WTC11 (cell line): ENCODE measurements around the gene CHST3.

Experiments
- CTCF ChIP-seq: fragments of 200-600 bp; IDR thresholded peaks from 2 replicates; pipeline ENCODE4 v1.8.0; 2022; ENCODE audit warnings: antibody characterized with exemption
- IRF2 ChIP-seq: sonication (generic); formaldehyde crosslinking; IDR thresholded peaks from 2 replicates; pipeline ENCODE4 v1.8.0; 2022; ENCODE audit warnings: low read depth, missing genetic modification reagents, borderline replicate concordance
- RELA ChIP-seq: sonication (generic); formaldehyde crosslinking; IDR thresholded peaks from 2 replicates; pipeline ENCODE4 v1.8.1; 2022; ENCODE audit warnings: missing genetic modification reagents, mild to moderate bottlenecking, borderline replicate concordance
- SMAD3 ChIP-seq: sonication (generic); formaldehyde crosslinking; IDR thresholded peaks from 2 replicates; pipeline ENCODE4 v1.8.0; 2022; ENCODE audit warnings: missing genetic modification reagents, mild to moderate bottlenecking, borderline replicate concordance
- ZBTB43 ChIP-seq: sonication (generic); formaldehyde crosslinking; IDR thresholded peaks from 2 replicates; pipeline ENCODE4 v1.8.1; 2023; ENCODE audit warnings: mild to moderate bottlenecking, missing genetic modification reagents

GRCh38 chr10:71998840-71999194 lies 34.6 kb downstream of the CHST3 start:
- TF ChIP-seq CTCF (no peak), ZBTB43 (CRISPR knock-in tag) (no peak), SMAD3 (CRISPR knock-in tag) (no peak), RELA (CRISPR knock-in tag) (no peak), IRF2 (CRISPR knock-in tag) (no peak)
